GM10248 (cell line): ENCODE results near the gene RCAN2.
A peak's percentile ranks its signal among the peaks of the same experiment; 100 is the strongest.

Experiments used
- CTCF ChIA-PET: fragments of 300-600 bp; sonication (Branson Sonifier 250); formaldehyde crosslinking; extraction: SDS; loops from one replicate; lab custom pipeline; 2021; ENCODE audit warnings: antibody characterized with exemption; lab: Yijun Ruan, JAX
- POLR2A ChIA-PET: fragments of 350-650 bp; sonication (Branson Sonifier 250); formaldehyde crosslinking; extraction: SDS; loops from one replicate; lab custom pipeline; 2020; ENCODE audit warnings: antibody characterized with exemption; lab: Yijun Ruan, JAX
- DNase-seq: peaks from one replicate; pipeline ENCODE4 v3.0.0; 2012; ENCODE audit errors: extremely low spot score
- TF ChIP-seq, protein P1 (sequence below): IDR thresholded peaks from 2 replicates; pipeline ENCODE4 v1.5.1; 2012; ENCODE audit warnings: mild to moderate bottlenecking, low read depth; ENCODE audit errors: extremely low read depth, missing control alignments, control extremely low read depth

RCAN2 gene

DNA sequence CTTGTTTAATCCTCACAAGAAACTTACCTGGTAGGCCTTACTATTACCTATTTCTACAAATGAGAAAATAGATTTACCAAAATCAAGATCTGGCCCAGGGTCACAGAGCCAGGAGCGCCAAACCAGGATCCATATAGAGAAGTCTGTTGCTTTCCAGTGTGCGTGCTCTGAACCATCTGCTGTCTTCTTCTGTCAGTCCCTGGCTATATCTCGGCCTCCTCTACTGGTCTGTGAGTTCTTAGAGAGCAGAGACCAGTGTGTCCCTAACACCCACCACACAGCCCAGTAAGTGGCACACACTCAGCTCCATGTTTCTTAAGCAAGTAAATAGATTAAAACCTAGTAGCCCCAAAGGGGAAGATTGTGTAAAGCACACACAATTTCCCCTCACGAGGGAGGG lies 301.5 kb downstream of the RCAN2 start:
- TF ChIP-seq, protein P1, sequence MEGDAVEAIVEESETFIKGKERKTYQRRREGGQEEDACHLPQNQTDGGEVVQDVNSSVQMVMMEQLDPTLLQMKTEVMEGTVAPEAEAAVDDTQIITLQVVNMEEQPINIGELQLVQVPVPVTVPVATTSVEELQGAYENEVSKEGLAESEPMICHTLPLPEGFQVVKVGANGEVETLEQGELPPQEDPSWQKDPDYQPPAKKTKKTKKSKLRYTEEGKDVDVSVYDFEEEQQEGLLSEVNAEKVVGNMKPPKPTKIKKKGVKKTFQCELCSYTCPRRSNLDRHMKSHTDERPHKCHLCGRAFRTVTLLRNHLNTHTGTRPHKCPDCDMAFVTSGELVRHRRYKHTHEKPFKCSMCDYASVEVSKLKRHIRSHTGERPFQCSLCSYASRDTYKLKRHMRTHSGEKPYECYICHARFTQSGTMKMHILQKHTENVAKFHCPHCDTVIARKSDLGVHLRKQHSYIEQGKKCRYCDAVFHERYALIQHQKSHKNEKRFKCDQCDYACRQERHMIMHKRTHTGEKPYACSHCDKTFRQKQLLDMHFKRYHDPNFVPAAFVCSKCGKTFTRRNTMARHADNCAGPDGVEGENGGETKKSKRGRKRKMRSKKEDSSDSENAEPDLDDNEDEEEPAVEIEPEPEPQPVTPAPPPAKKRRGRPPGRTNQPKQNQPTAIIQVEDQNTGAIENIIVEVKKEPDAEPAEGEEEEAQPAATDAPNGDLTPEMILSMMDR: no peak
- POLR2A ChIA-PET: no interaction called here

DNA sequence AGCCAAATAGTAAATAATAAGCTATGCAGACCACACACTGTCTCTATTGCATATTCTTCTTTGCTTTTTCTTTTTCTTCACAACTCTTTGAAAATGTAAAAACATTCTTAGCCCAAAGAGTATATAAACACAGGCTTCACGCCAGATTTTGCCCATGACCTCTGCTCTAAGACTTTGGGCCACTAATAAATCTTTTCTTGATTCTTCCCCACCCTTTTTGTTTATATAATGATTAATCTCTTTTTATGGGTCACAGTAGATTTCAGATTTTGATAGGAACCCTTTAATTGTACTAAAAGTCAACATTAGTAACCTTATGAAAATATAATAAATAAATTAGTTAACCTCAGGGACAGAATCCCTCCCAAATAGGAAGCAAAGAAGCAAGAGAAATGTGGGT lies 304.7 kb downstream of the RCAN2 start:
- ChIA-PET CTCF (interaction anchor here (1.1 to 2.1 kb wide), 4 partner anchors 10 to 48 kb away, joined by 3 to 5 read pairs (median 4); no protein-coding TSS in a partner anchor), POLR2A (no interaction called here)
- TF ChIP-seq, protein P1: no peak
- DNase-seq: no peak

More for the DNA sequence above, 301.5 kb downstream of the RCAN2 start:
- DNase-seq: no peak
- CTCF ChIA-PET: interaction anchor here (1.3 kb wide), 1 partner anchor 83 kb away, joined by 3 read pairs; no protein-coding TSS in a partner anchor

DNA sequence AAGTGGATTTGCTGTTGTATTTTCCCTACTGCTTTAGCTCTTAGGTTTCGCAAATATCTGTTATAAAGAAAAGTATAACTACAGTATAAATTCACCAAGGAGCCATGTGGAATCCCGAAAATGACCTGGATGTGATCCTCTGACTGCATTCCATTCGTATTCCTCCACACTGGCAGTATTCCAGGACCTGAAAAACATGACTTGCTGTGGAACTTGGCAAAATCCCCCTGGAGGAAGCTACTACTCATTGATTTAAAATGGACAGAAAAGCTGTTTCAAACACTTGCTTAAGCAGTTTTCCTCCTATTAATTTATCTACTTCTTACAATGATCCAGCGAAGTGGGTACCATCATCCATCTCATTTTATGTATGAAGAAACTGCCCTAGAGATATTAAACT lies 307.1 kb downstream of the RCAN2 start:
- ChIA-PET CTCF (interaction anchor here (1.0 to 1.4 kb wide), 3 partner anchors 11 to 94 kb away, joined by 3 to 4 read pairs (median 3); no protein-coding TSS in a partner anchor), POLR2A (no interaction called here)
- TF ChIP-seq, protein P1: no peak
- DNase-seq: no peak

DNA sequence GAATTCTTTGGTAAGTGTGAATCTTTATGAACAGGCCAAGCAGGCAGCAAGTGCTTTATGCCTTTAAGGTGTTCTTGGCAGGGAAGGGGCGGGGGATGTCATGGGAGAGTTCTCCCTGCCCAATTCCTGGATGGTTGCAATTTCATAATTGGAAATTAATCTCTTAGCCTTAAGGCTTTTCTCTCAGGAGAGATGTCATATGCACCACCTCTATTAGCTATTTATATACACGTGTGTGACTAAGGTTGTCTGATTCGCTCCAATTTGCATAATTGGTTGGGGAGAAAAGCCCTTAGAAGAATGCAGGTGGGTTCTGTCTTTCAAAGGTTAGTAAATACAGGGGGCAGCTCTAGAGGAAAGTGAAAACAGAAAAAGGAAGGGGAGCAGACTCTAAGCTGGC lies 315.3 kb downstream of the RCAN2 start:
- DNase-seq: no peak
- CTCF ChIA-PET: interaction anchor here (0.9 kb wide), 1 partner anchor 11 kb away, joined by 3 read pairs; no protein-coding TSS in a partner anchor

DNA sequence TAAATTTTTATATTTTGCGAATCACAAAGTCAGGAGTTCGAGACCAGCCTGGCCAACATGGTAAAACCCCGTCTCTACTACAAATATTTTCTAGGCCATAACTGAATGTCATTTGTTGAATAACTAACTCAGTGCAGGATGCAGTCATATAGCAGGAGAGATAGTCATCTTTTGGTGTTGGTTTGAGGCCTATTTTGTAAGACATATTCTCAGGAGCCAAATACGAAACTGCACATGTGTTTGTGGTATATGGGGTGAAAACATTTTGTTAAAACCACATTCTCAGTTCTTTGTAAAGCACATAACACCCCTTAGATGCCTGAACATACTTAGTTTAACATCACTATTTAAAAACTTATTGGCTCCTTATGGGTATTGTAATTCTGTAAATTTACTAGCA lies 315.8 kb downstream of the RCAN2 start:
- POLR2A ChIA-PET: no interaction called here

More for the DNA sequence above, 315.3 kb downstream of the RCAN2 start:
- TF ChIP-seq, protein P1: no peak
- POLR2A ChIA-PET: no interaction called here

DNA sequence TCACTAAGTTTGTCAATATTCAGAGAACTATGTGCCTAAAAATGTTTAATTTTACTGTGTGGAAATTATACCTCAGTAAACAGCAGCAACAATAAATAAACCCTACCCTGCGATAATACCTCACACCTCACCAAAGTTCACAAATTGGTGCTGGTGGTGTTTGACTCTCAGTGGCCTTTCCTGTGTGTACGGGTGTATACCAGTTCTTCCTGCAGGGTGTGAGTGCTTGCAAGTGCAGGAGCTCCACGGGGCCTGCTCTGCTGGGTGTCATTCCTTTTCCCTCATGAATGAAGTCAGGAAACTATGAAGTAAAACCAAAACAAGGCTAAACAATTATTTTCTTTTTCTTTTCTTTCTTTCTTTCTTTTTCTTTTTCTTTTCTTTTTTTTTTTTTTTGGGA lies 316.3 kb downstream of the RCAN2 start:
- TF ChIP-seq, protein P1: no peak
- POLR2A ChIA-PET: no interaction called here
- CTCF ChIA-PET: no interaction called here
- no peak for DNase-seq

More for the DNA sequence above, 315.8 kb downstream of the RCAN2 start:
- DNase-seq: peak; percentile 41
- TF ChIP-seq, protein P1: no peak
- CTCF ChIA-PET: interaction anchor here (0.9 kb wide), 1 partner anchor 11 kb away, joined by 3 read pairs; no protein-coding TSS in a partner anchor
